Erythroblast (primary cell): ENCODE data around the gene ARHGEF40.

Source experiments
- DNase-seq, 2 experiments: peaks; one replicate each; lab custom pipeline; 2025; lab: John Stamatoyannopoulos, UW
- GATA1 ChIP-seq: IDR thresholded peaks from 2 replicates; pipeline ENCODE4 v1.6.1; 2011; ENCODE audit warnings: low read depth, mild to moderate bottlenecking, control low read depth, low read length, moderate library complexity
- POLR2A ChIP-seq: IDR thresholded peaks from 2 replicates; pipeline ENCODE4 v1.6.1; 2011; ENCODE audit warnings: mild to moderate bottlenecking, low read length

The ARHGEF40 gene

GRCh38 chr14:21043387-21043973 is 26.6 kb upstream of the ARHGEF40 start:
- no peak for DNase-seq
- TF ChIP-seq GATA1: no peak
- no peak for TF ChIP-seq POLR2A

GRCh38 chr14:21043974-21044618 is 26.0 kb upstream of the ARHGEF40 start:
- TF ChIP-seq GATA1: no peak
- no peak for TF ChIP-seq POLR2A

GRCh38 chr14:21047378-21047781 is 22.7 kb upstream of the ARHGEF40 start:
- no peak for DNase-seq

More at GRCh38 chr14:21043974-21044618, 26.0 kb upstream of the ARHGEF40 start:
- DNase-seq: peak; percentile 48 to 52

GRCh38 chr14:21048638-21049037 is 21.5 kb upstream of the ARHGEF40 start:
- no peak for DNase-seq
- TF ChIP-seq GATA1: no peak
- TF ChIP-seq POLR2A: no peak

More at GRCh38 chr14:21047378-21047781, 22.7 kb upstream of the ARHGEF40 start:
- TF ChIP-seq POLR2A (no peak), GATA1 (no peak)

- no peak for TF ChIP-seq GATA1
- no peak for TF ChIP-seq POLR2A
These were observed 20.8 kb upstream of the ARHGEF40 start for GRCh38 chr14:21049271-21049673.

GRCh38 chr14:21050597-21050996 is 19.5 kb upstream of the ARHGEF40 start:
- TF ChIP-seq GATA1 (no peak), POLR2A (no peak)
- DNase-seq: no peak

More at GRCh38 chr14:21049271-21049673, 20.8 kb upstream of the ARHGEF40 start:
- DNase-seq: no peak

GRCh38 chr14:21053184-21054122 is 16.7 kb upstream of the ARHGEF40 start:
- no peak for TF ChIP-seq POLR2A
- TF ChIP-seq GATA1: no peak
- no peak for DNase-seq

GRCh38 chr14:21054123-21054767 is 15.9 kb upstream of the ARHGEF40 start:
- no peak for TF ChIP-seq POLR2A
- TF ChIP-seq GATA1: no peak
- DNase-seq: no peak

- no peak for DNase-seq
- TF ChIP-seq POLR2A (no peak), GATA1 (no peak)
These were observed 15.3 kb upstream of the ARHGEF40 start for GRCh38 chr14:21054768-21055145.

GRCh38 chr14:21055432-21056117 is 14.5 kb upstream of the ARHGEF40 start:
- no peak for DNase-seq
- TF ChIP-seq GATA1 (no peak), POLR2A (no peak)

GRCh38 chr14:21056520-21057163 is 13.5 kb upstream of the ARHGEF40 start:
- no peak for DNase-seq
- TF ChIP-seq POLR2A: no peak
- TF ChIP-seq GATA1: no peak
